ENCODE results near the gene TGM3.

- TF ChIP-seq CTCF (IDR thresholded peaks at IDR 0.05; ENCODE audit: low read length) (no peak), EZH2 (IDR thresholded peaks at IDR 0.05; ENCODE audit: borderline replicate concordance, low read length) (no peak)
Observed at GRCh38 chr20:2260250-2260649, 35.6 kb upstream of the TGM3 start.
